Measurements from ENCODE around the gene HNRNPLL. TPM values are rescaled to one million over a fixed set of nuclear protein-coding genes. Genes with fewer than 3 reads are reported as not detected.
A peak's percentile ranks its signal among the peaks of the same experiment; 100 is the strongest.

The HNRNPLL gene
- total and polyA plus RNA-seq, 2 experiments from 2014 or later = 42.5 to 53.4 TPM

DNA sequence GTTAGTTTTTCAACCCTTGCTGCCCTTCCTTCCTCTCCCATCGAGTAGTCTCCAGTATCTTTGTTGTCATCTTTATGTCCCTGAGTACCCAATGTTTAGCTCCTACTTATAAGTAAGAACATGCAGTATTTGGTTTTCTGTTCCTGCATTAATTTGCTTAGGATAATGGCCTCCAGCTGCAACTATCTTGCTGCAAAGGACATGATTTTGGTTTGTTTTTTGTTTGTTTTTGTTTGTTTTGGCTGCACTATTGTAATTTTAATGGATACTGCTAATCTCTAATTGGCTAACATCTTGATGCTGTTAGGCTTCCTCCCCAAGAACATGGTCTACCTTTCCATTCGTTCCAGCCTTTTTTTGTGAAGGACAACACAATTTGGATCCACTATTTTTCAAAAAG, 31.2 kb upstream of the HNRNPLL start:
- ATAC-seq = no peak
- Mint-ChIP-seq H3K27ac (no peak overlapping the region), H3K4me1 (no peaks in the 10 kb centered on the region)

DNA sequence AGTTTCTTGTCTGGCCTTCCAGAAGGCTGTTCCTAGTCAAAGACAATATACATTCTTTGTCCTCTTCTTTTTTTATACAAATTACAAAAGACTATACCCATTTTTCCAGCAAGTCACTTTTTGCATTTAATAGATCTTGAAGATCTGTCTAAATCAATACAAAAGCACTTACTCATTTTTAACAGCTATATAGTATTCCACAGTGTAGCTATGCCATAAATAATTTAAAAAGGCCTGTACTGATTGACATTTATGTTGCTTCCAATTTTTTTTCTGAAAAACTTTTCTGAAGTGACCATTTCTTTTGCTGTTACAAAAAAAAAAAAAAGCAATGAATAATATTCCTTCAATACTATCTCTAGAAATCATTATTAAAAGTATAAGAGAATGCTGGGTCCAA, 30.3 kb upstream of the HNRNPLL start:
- no peaks in the 10 kb centered on the region for H3K4me1 Mint-ChIP-seq
- Histone ChIP-seq H3K36me3 (ENCODE audit: insufficient read depth) (no peaks in the 10 kb centered on the region), H3F3A (replicated peaks; ENCODE audit: low read depth) (no peaks in the 10 kb centered on the region), H3K27ac (ENCODE audit: low read depth) (no peak overlapping the region), H3K4me3 (no peak overlapping the region), H3K9me2 (ENCODE audit: insufficient read depth) (no peaks in the 10 kb centered on the region), H3K4me1 (ENCODE audit: insufficient read depth) (no peaks in the 10 kb centered on the region; the same call in 1 of the 2 replicates), H3K4me2 (no peak overlapping the region), H2AFZ (no peak overlapping the region), H4K20me1 (replicated peaks; ENCODE audit: insufficient read depth) (no peaks in the 10 kb centered on the region), H3K79me2 (replicated peaks; ENCODE audit: insufficient read depth) (no peaks in the 10 kb centered on the region), H3K27me3 (ENCODE audit: insufficient read depth) (no peaks in the 10 kb centered on the region)
- H3K27ac Mint-ChIP-seq = no peak overlapping the region
- no peak for DNase-seq (ENCODE audit: low spot score)
- H3K9me3 Mint-ChIP-seq = peaks cover 4% of the 10 kb centered on the region; the same call in 2 of the 3 replicates
- H3K36me3 Mint-ChIP-seq (ENCODE audit: low read depth) = no peaks in the 10 kb centered on the region
- H3K4me3 Mint-ChIP-seq = no peak overlapping the region
- H3K27me3 Mint-ChIP-seq (ENCODE audit: insufficient read depth, low read depth, poor library complexity) = no peaks in the 10 kb centered on the region
- TF ChIP-seq EZH2 (IDR thresholded peaks at IDR 0.05; ENCODE audit: low read depth, unreplicated experiment) (no peak), NANOG (IDR thresholded peaks at IDR 0.05; ENCODE audit: borderline replicate concordance) (no peak), ZNF114 (CRISPR knock-in tag; IDR thresholded peaks at IDR 0.05) (no peak)
- TF ChIP-seq, protein P1, sequence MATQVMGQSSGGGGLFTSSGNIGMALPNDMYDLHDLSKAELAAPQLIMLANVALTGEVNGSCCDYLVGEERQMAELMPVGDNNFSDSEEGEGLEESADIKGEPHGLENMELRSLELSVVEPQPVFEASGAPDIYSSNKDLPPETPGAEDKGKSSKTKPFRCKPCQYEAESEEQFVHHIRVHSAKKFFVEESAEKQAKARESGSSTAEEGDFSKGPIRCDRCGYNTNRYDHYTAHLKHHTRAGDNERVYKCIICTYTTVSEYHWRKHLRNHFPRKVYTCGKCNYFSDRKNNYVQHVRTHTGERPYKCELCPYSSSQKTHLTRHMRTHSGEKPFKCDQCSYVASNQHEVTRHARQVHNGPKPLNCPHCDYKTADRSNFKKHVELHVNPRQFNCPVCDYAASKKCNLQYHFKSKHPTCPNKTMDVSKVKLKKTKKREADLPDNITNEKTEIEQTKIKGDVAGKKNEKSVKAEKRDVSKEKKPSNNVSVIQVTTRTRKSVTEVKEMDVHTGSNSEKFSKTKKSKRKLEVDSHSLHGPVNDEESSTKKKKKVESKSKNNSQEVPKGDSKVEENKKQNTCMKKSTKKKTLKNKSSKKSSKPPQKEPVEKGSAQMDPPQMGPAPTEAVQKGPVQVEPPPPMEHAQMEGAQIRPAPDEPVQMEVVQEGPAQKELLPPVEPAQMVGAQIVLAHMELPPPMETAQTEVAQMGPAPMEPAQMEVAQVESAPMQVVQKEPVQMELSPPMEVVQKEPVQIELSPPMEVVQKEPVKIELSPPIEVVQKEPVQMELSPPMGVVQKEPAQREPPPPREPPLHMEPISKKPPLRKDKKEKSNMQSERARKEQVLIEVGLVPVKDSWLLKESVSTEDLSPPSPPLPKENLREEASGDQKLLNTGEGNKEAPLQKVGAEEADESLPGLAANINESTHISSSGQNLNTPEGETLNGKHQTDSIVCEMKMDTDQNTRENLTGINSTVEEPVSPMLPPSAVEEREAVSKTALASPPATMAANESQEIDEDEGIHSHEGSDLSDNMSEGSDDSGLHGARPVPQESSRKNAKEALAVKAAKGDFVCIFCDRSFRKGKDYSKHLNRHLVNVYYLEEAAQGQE (IDR thresholded peaks at IDR 0.05; ENCODE audit: unreplicated experiment) = no peak
- TF ChIP-seq, protein P2, sequence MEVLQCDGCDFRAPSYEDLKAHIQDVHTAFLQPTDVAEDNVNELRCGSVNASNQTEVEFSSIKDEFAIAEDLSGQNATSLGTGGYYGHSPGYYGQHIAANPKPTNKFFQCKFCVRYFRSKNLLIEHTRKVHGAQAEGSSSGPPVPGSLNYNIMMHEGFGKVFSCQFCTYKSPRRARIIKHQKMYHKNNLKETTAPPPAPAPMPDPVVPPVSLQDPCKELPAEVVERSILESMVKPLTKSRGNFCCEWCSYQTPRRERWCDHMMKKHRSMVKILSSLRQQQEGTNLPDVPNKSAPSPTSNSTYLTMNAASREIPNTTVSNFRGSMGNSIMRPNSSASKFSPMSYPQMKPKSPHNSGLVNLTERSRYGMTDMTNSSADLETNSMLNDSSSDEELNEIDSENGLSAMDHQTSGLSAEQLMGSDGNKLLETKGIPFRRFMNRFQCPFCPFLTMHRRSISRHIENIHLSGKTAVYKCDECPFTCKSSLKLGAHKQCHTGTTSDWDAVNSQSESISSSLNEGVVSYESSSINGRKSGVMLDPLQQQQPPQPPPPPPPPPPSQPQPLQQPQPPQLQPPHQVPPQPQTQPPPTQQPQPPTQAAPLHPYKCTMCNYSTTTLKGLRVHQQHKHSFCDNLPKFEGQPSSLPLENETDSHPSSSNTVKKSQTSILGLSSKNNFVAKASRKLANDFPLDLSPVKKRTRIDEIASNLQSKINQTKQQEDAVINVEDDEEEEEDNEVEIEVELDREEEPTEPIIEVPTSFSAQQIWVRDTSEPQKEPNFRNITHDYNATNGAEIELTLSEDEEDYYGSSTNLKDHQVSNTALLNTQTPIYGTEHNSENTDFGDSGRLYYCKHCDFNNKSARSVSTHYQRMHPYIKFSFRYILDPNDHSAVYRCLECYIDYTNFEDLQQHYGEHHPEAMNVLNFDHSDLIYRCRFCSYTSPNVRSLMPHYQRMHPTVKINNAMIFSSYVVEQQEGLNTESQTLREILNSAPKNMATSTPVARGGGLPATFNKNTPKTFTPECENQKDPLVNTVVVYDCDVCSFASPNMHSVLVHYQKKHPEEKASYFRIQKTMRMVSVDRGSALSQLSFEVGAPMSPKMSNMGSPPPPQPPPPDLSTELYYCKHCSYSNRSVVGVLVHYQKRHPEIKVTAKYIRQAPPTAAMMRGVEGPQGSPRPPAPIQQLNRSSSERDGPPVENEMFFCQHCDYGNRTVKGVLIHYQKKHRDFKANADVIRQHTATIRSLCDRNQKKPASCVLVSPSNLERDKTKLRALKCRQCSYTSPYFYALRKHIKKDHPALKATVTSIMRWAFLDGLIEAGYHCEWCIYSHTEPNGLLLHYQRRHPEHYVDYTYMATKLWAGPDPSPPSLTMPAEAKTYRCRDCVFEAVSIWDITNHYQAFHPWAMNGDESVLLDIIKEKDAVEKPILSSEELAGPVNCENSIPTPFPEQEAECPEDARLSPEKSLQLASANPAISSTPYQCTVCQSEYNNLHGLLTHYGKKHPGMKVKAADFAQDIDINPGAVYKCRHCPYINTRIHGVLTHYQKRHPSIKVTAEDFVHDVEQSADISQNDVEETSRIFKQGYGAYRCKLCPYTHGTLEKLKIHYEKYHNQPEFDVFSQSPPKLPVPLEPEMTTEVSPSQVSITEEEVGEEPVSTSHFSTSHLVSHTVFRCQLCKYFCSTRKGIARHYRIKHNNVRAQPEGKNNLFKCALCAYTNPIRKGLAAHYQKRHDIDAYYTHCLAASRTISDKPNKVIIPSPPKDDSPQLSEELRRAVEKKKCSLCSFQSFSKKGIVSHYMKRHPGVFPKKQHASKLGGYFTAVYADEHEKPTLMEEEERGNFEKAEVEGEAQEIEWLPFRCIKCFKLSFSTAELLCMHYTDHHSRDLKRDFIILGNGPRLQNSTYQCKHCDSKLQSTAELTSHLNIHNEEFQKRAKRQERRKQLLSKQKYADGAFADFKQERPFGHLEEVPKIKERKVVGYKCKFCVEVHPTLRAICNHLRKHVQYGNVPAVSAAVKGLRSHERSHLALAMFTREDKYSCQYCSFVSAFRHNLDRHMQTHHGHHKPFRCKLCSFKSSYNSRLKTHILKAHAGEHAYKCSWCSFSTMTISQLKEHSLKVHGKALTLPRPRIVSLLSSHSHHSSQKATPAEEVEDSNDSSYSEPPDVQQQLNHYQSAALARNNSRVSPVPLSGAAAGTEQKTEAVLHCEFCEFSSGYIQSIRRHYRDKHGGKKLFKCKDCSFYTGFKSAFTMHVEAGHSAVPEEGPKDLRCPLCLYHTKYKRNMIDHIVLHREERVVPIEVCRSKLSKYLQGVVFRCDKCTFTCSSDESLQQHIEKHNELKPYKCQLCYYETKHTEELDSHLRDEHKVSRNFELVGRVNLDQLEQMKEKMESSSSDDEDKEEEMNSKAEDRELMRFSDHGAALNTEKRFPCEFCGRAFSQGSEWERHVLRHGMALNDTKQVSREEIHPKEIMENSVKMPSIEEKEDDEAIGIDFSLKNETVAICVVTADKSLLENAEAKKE (CRISPR knock-in tag; IDR thresholded peaks at IDR 0.05) = no peak
- ATAC-seq = no peak

More for the DNA sequence above, 31.2 kb upstream of the HNRNPLL start:
- TF ChIP-seq, protein P1 (IDR thresholded peaks at IDR 0.05; ENCODE audit: unreplicated experiment) = no peak
- no peak for TF ChIP-seq ZNF331 (CRISPR knock-in tag; IDR thresholded peaks at IDR 0.05; ENCODE audit: low read depth)
- no peak for TF ChIP-seq ZNF114 (CRISPR knock-in tag; IDR thresholded peaks at IDR 0.05)
- TF ChIP-seq NANOG (IDR thresholded peaks at IDR 0.05; ENCODE audit: borderline replicate concordance) = no peak
- Histone ChIP-seq H3K9me2 (ENCODE audit: insufficient read depth) (no peaks in the 10 kb centered on the region), H3K4me1 (ENCODE audit: insufficient read depth) (no peaks in the 10 kb centered on the region; the same call in 1 of the 2 replicates), H3K36me3 (ENCODE audit: insufficient read depth) (no peaks in the 10 kb centered on the region), H3K4me3 (no peak overlapping the region), H4K20me1 (replicated peaks; ENCODE audit: insufficient read depth) (no peaks in the 10 kb centered on the region), H2AFZ (no peak overlapping the region), H3K27me3 (ENCODE audit: insufficient read depth) (no peaks in the 10 kb centered on the region), H3K27ac (ENCODE audit: low read depth) (no peak overlapping the region), H3F3A (replicated peaks; ENCODE audit: low read depth) (no peaks in the 10 kb centered on the region), H3K4me2 (peak overlapping the region; percentile 54; the same call in 1 of the 2 replicates), H3K79me2 (replicated peaks; ENCODE audit: insufficient read depth) (no peaks in the 10 kb centered on the region)
- H3K4me3 Mint-ChIP-seq = no peak overlapping the region
- DNase-seq (ENCODE audit: low spot score) = no peak
- H3K27me3 Mint-ChIP-seq (ENCODE audit: insufficient read depth, low read depth, poor library complexity) = peaks cover 1% of the 10 kb centered on the region
- no peaks in the 10 kb centered on the region for H3K36me3 Mint-ChIP-seq (ENCODE audit: low read depth)
- H3K9me3 Mint-ChIP-seq = peaks cover 4% of the 10 kb centered on the region; the same call in 2 of the 3 replicates
